Neural progenitor cell (in vitro differentiated cells): ENCODE measurements around the gene NAGS. TPM values are rescaled to one million over a fixed set of nuclear protein-coding genes. Genes with fewer than 3 reads are reported as not detected.
A peak's percentile ranks its signal among the peaks of the same experiment; 100 is the strongest.
"Not testable (repeated sequence)": the region's sequence is repeated elsewhere in the genome, so short reads cannot be mapped to it uniquely, and the experiment has no call there.

Source experiments
- DNase-seq: peaks from one replicate; pipeline ENCODE4 v3.0.0-alpha.2; 2016; ENCODE audit warnings: low spot score
- H2AFZ ChIP-seq: fragments of 200-600 bp; sonication (generic); replicated peaks from 2 replicates; pipeline ENCODE4 v1.6.1; 2016; ENCODE audit warnings: antibody characterized with exemption
- H3F3A ChIP-seq: fragments of 200-600 bp; sonication (generic); 2 replicates; pipeline ENCODE4 v1.6.1; 2016; ENCODE audit warnings: antibody characterized with exemption, low read depth
- H3K27ac ChIP-seq: fragments of 200-600 bp; sonication (generic); 2 replicates; pipeline ENCODE4 v1.5.1; 2016; ENCODE audit warnings: mild to moderate bottlenecking
- H3K27me3 ChIP-seq: fragments of 200-600 bp; sonication (generic); 2 replicates; pipeline ENCODE4 v1.6.1; 2016; ENCODE audit warnings: mild to moderate bottlenecking, moderate library complexity
- H3K36me3 ChIP-seq: fragments of 200-600 bp; sonication (generic); 2 replicates; pipeline ENCODE4 v1.5.1; 2016
- H3K4me1 ChIP-seq: fragments of 200-600 bp; sonication (generic); 2 replicates; pipeline ENCODE4 v1.6.1; 2016; ENCODE audit warnings: mixed run types
- H3K4me2 ChIP-seq: fragments of 200-600 bp; sonication (generic); 2 replicates; pipeline ENCODE4 v1.6.1; 2016
- H3K4me3 ChIP-seq: fragments of 200-600 bp; sonication (generic); 2 replicates; pipeline ENCODE4 v1.5.1; 2016
- H3K79me2 ChIP-seq: fragments of 200-600 bp; sonication (generic); 2 replicates; pipeline ENCODE4 v1.6.1; 2016; ENCODE audit warnings: low read depth
- H3K9ac ChIP-seq: fragments of 200-600 bp; sonication (generic); 2 replicates; pipeline ENCODE4 v1.6.1; 2016
- H3K9me3 ChIP-seq: fragments of 200-600 bp; sonication (generic); 2 replicates; pipeline ENCODE4 v1.5.1; 2016; ENCODE audit warnings: low read depth
- H4K20me1 ChIP-seq: fragments of 200-600 bp; sonication (generic); 2 replicates; pipeline ENCODE4 v1.6.1; 2016; ENCODE audit warnings: low read depth
- H3K27ac Mint-ChIP-seq: 3 replicates; pipeline ENCODE4 v1.8.0; 2021; ENCODE audit warnings: mixed read lengths
- H3K27me3 Mint-ChIP-seq: 2 replicates; pipeline ENCODE4 v1.8.0; 2022; ENCODE audit warnings: low read depth, mild to moderate bottlenecking, inconsistent platforms, moderate library complexity, mixed read lengths; ENCODE audit not compliant: insufficient read depth
- H3K36me3 Mint-ChIP-seq: 3 replicates; pipeline ENCODE4 v1.8.0; 2021; ENCODE audit warnings: mixed read lengths
- H3K4me1 Mint-ChIP-seq: 3 replicates; pipeline ENCODE4 v1.8.0; 2021; ENCODE audit warnings: mixed read lengths
- H3K4me3 Mint-ChIP-seq: 3 replicates; pipeline ENCODE4 v1.8.0; 2021; ENCODE audit warnings: mild to moderate bottlenecking, moderate library complexity, mixed read lengths
- H3K9me3 Mint-ChIP-seq: 3 replicates; pipeline ENCODE4 v1.8.0; 2020; ENCODE audit warnings: mixed read lengths
- EZH2 ChIP-seq: fragments of 200-600 bp; sonication (generic); IDR thresholded peaks from 2 replicates; pipeline ENCODE4 v1.6.1; 2017; ENCODE audit warnings: antibody characterized with exemption, mild to moderate bottlenecking, moderate library complexity
- EZH2phosphoT487 ChIP-seq: fragments of 200-600 bp; sonication (generic); IDR thresholded peaks from 2 replicates; pipeline ENCODE4 v1.6.1; 2017; ENCODE audit warnings: antibody characterized with exemption
- total RNA-seq: library from RNA; depleted of rRNA; stranded (reverse); fragments of >200 nt; gene quantifications from 2 replicates; pipeline ENCODE4 v1.2.3, GENCODE V29; 2015; ENCODE audit warnings: low replicate concordance
- TF ChIP-seq, protein P1 (sequence below): fragments of 200-600 bp; sonication (generic); IDR thresholded peaks from 2 replicates; pipeline ENCODE4 v1.5.1; 2017; ENCODE audit warnings: antibody characterized with exemption, mild to moderate bottlenecking

NAGS gene
- total RNA-seq, 1 donor from 2014 or later = 1.8 TPM

DNA sequence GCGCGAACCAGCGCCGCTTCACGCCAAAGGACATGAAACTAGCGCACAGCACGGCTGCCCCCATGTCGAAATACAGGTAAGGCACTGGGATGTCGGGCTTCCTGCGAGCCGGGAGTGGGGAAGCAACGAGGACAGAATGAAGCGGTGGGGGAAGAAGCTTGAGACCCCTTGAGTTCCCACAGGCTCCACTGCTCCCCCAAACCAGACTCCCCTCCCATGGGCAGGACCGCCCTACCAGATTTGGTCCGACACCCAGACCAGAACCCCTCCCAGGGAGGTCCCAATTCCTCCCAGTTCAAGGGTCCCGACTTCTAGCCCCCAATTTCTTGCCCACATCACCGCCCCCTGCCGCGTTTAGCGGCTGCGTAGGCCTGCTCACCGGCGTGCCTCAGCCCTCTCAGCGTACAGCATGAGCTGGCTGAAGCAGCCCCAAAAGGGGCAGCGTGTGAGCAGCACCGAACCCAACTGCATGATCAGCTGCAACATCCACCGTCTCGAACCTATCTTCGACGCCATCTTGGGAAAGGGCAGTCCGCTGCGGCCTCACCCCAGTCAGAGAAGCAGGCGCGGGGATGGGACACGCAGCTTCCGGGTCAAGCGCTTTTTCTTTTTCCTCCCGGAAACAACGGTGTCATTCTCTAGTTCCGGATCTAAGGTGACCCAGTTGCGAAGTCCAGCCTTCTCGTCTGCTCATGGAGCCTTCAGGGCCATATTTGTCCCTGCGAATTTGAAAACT, 10.2 kb downstream of the NAGS start, which contains the start of gene TMEM101:
Gene TMEM101, minus strand, starts transcription at position 527 of the 736 bp plus-strand sequence. Its CDS starts 11 bp downstream, at position 516.
- Histone ChIP-seq H2AFZ (peak within 1 kb of the TSS; percentile 99), H4K20me1 (no peaks in the 10 kb centered on the region), H3K9me3 (no peaks in the 10 kb centered on the region), H3K27me3 (no peaks in the 10 kb centered on the region), H3K9ac (peak within 1 kb of the TSS; percentile 86), H3K4me2 (peak within 1 kb of the TSS; percentile 94), H3K27ac (peak within 1 kb of the TSS; percentile 88), H3K4me3 (peak within 1 kb of the TSS; percentile 98), H3K79me2 (peaks cover 9% of the 10 kb centered on the region), H3K36me3 (no peaks in the 10 kb centered on the region), H3K4me1 (no peaks in the 10 kb centered on the region), H3F3A (peaks cover 12% of the 10 kb centered on the region)
- H3K27me3 Mint-ChIP-seq = peaks cover 6% of the 10 kb centered on the region
- H3K27ac Mint-ChIP-seq = peak within 1 kb of the TSS; percentile 99
- TF ChIP-seq EZH2phosphoT487 = no peak
- TF ChIP-seq EZH2 = no peak
- TF ChIP-seq, protein P1, sequence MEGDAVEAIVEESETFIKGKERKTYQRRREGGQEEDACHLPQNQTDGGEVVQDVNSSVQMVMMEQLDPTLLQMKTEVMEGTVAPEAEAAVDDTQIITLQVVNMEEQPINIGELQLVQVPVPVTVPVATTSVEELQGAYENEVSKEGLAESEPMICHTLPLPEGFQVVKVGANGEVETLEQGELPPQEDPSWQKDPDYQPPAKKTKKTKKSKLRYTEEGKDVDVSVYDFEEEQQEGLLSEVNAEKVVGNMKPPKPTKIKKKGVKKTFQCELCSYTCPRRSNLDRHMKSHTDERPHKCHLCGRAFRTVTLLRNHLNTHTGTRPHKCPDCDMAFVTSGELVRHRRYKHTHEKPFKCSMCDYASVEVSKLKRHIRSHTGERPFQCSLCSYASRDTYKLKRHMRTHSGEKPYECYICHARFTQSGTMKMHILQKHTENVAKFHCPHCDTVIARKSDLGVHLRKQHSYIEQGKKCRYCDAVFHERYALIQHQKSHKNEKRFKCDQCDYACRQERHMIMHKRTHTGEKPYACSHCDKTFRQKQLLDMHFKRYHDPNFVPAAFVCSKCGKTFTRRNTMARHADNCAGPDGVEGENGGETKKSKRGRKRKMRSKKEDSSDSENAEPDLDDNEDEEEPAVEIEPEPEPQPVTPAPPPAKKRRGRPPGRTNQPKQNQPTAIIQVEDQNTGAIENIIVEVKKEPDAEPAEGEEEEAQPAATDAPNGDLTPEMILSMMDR = no peak
- H3K4me1 Mint-ChIP-seq = peaks cover 6% of the 10 kb centered on the region
- H3K36me3 Mint-ChIP-seq = peaks cover under 1% of the 10 kb centered on the region
- H3K4me3 Mint-ChIP-seq = peak within 1 kb of the TSS; percentile 100
- H3K9me3 Mint-ChIP-seq = no peaks in the 10 kb centered on the region
- peak; percentile 95 for DNase-seq

DNA sequence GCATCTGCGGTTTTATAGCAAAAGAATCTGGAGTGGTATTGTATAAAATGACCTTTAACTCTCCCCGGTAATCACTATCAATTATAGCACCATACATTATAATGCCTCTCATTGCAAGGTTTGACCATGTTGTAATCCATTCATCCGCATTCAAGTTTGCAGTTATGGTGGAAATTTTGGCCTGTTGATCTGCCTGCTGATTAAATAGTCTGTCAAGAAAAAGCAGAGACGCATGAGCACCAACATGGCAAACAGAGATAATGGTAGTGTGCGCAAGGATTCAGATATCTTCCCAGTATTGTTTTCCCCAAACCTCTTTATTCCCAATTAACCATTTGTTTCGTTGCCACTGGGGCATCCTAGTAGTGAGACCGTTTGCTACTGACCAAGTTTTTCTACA, 16.8 kb downstream of the NAGS start:
- H3K27ac ChIP-seq, H3K9ac ChIP-seq, H3K27ac Mint-ChIP-seq, H3K27me3 ChIP-seq, H3K4me3 ChIP-seq, H3K9me3 Mint-ChIP-seq, H4K20me1 ChIP-seq, H3F3A ChIP-seq, H3K36me3 Mint-ChIP-seq, DNase-seq, H3K27me3 Mint-ChIP-seq, H3K4me3 Mint-ChIP-seq, H3K4me1 ChIP-seq, H3K4me2 ChIP-seq, H3K36me3 ChIP-seq, H3K4me1 Mint-ChIP-seq, H2AFZ ChIP-seq, H3K9me3 ChIP-seq, H3K79me2 ChIP-seq: not testable (repeated sequence)

DNA sequence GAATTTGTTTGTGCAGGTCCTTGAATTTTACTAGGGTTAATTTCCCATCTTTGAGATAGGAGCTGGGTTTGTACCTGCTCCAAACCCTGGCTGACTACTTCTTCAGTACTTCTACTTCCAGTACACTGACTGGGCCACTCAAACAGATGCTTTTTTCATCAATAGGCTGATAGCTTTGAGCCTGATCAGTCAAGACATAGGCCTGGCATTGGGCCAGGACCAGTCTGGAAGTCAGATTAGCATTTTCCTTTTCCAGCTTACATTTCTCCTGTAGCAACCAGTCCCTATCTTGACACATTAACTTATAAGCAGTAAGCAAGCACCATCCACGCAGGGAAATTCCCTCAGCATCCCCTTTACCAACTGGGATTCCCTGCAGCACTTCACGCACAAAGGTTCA, 17.8 kb downstream of the NAGS start:
- Mint-ChIP-seq H3K27ac (peak overlapping the region; percentile 51), H3K4me3 (no peak overlapping the region), H3K9me3 (no peaks in the 10 kb centered on the region), H3K36me3 (peaks cover 8% of the 10 kb centered on the region), H3K27me3 (no peaks in the 10 kb centered on the region), H3K4me1 (no peaks in the 10 kb centered on the region)
- H3K9ac ChIP-seq = no peak overlapping the region
- no peak overlapping the region for H3K4me3 ChIP-seq
- H3K9me3 ChIP-seq = no peaks in the 10 kb centered on the region
- peaks cover 3% of the 10 kb centered on the region for H4K20me1 ChIP-seq
- no peak overlapping the region for H3K4me2 ChIP-seq
- no peaks in the 10 kb centered on the region for H3K4me1 ChIP-seq
- no peaks in the 10 kb centered on the region for H3K36me3 ChIP-seq
- H2AFZ ChIP-seq = no peak overlapping the region
- H3K27me3 ChIP-seq = no peaks in the 10 kb centered on the region
- H3K27ac ChIP-seq = no peak overlapping the region
- TF ChIP-seq EZH2 (no peak), EZH2phosphoT487 (no peak)
- TF ChIP-seq, protein P1 = no peak
- no peak for DNase-seq
- peaks cover 6% of the 10 kb centered on the region for H3F3A ChIP-seq
- no peaks in the 10 kb centered on the region for H3K79me2 ChIP-seq

GRCh38 chr17:44023545-44024270, 19.3 kb downstream of the NAGS start:
- TF ChIP-seq EZH2 (no peak), EZH2phosphoT487 (no peak)
- TF ChIP-seq, protein P1 = no peak
- Histone ChIP-seq H3K36me3 (no peaks in the 10 kb centered on the region), H3K79me2 (no peaks in the 10 kb centered on the region), H3F3A (peaks cover 6% of the 10 kb centered on the region), H3K4me1 (no peaks in the 10 kb centered on the region), H3K4me3 (no peak overlapping the region), H3K4me2 (no peak overlapping the region), H3K27ac (no peak overlapping the region), H4K20me1 (peaks cover 3% of the 10 kb centered on the region), H3K9me3 (no peaks in the 10 kb centered on the region), H3K27me3 (no peaks in the 10 kb centered on the region), H3K9ac (no peak overlapping the region), H2AFZ (no peak overlapping the region)
- peak overlapping the region; percentile 38 for H3K4me3 Mint-ChIP-seq
- no peak overlapping the region for H3K27ac Mint-ChIP-seq
- no peaks in the 10 kb centered on the region for H3K9me3 Mint-ChIP-seq
- H3K27me3 Mint-ChIP-seq = no peaks in the 10 kb centered on the region
- peaks cover 8% of the 10 kb centered on the region for H3K36me3 Mint-ChIP-seq
- DNase-seq = no peak
- no peaks in the 10 kb centered on the region for H3K4me1 Mint-ChIP-seq
